Caco-2 (cell line): ENCODE data around the gene PSTPIP1. TPM values are rescaled to one million over a fixed set of nuclear protein-coding genes. Genes with fewer than 3 reads are reported as not detected.

Source experiments
- BruUV-seq: library from RNA; stranded (reverse); fragments of 400-500 nt; replicated peaks from 2 replicates; lab custom pipeline; 2021; lab: Mats Ljungman, UMichigan
- CTCF ChIA-PET: fragments of 300-600 bp; sonication (Branson Sonifier 250); formaldehyde crosslinking; loops from one replicate; lab custom pipeline; 2022; ENCODE audit warnings: antibody characterized with exemption; lab: Charles Lee
- POLR2A ChIA-PET: fragments of 300-600 bp; sonication (Branson Sonifier 250); formaldehyde crosslinking; loops from one replicate; lab custom pipeline; 2022; ENCODE audit warnings: antibody characterized with exemption; lab: Charles Lee
- DNase-seq, 2 experiments: peaks; one replicate each; pipeline versions ENCODE4 v3.0.0 to v3.0.0-alpha.2; 2020 to 2022
- H3K27me3 ChIP-seq: replicated peaks from 2 replicates; pipeline ENCODE4 v1.6.0; 2011; ENCODE audit warnings: low read length; ENCODE audit not compliant: control insufficient read depth, insufficient read depth
- H3K36me3 ChIP-seq: 2 replicates; pipeline ENCODE4 v1.5.1; 2011; ENCODE audit warnings: low read length; ENCODE audit not compliant: control insufficient read depth, insufficient read depth
- H3K4me1 ChIP-seq: fragments of 250-450 bp; sonication (Bioruptor Pico); 2 replicates; pipeline ENCODE4 v1.5.1; 2020; ENCODE audit warnings: mild to moderate bottlenecking
- H3K4me3 ChIP-seq: 2 replicates; pipeline ENCODE4 v1.5.1; 2011; ENCODE audit warnings: low read depth, mild to moderate bottlenecking, control low read depth, low read length
- H3K9me3 ChIP-seq: fragments of 250-450 bp; sonication (Bioruptor Pico); 2 replicates; pipeline ENCODE4 v1.5.1; 2020; ENCODE audit warnings: mild to moderate bottlenecking, moderate library complexity
- H3K27ac Mint-ChIP-seq: one replicate; pipeline ENCODE4 v1.8.0; 2022; ENCODE audit warnings: mixed read lengths; ENCODE audit not compliant: unreplicated experiment
- H3K27me3 Mint-ChIP-seq: one replicate; pipeline ENCODE4 v1.8.0; 2022; ENCODE audit warnings: mixed read lengths; ENCODE audit not compliant: insufficient read depth, unreplicated experiment
- H3K36me3 Mint-ChIP-seq: one replicate; pipeline ENCODE4 v1.8.0; 2022; ENCODE audit warnings: mild to moderate bottlenecking, mixed read lengths; ENCODE audit not compliant: insufficient read depth, unreplicated experiment
- H3K4me1 Mint-ChIP-seq: one replicate; pipeline ENCODE4 v1.8.0; 2022; ENCODE audit warnings: low read depth, mixed read lengths; ENCODE audit not compliant: unreplicated experiment
- H3K4me3 Mint-ChIP-seq: one replicate; pipeline ENCODE4 v1.8.0; 2022; ENCODE audit warnings: mild to moderate bottlenecking, moderate library complexity, mixed read lengths; ENCODE audit not compliant: unreplicated experiment
- H3K9me3 Mint-ChIP-seq: one replicate; pipeline ENCODE4 v1.8.0; 2022; ENCODE audit warnings: mixed read lengths; ENCODE audit not compliant: unreplicated experiment
- CTCF ChIP-seq, 2 experiments: fragments of 200-600 bp in 1 of 2; IDR thresholded peaks; 1 replicate in 1 of 2; 2 replicates in 1 of 2; pipeline versions ENCODE4 v1.5.1 to v1.8.0; 2011 to 2022; ENCODE audit warnings: antibody characterized with exemption in 1 of 2, control low read depth in 1 of 2, inconsistent platforms in 1 of 2, low read depth in 1 of 2, low read length in 1 of 2, mild to moderate bottlenecking in 1 of 2, moderate library complexity in 1 of 2; ENCODE audit not compliant: insufficient read depth in 1 of 2, severe bottlenecking in 1 of 2, unreplicated experiment in 1 of 2
- intact Hi-C: fragments of 100-400 bp; cut with micrococcal nuclease; formaldehyde crosslinking; loops from one replicate; pipeline ENCODE4 v1.10.0; 2022; ENCODE audit not compliant: unreplicated experiment
- total RNA-seq: library from RNA; stranded (reverse); gene quantifications from 2 replicates; pipeline ENCODE4 v1.2.3, GENCODE V29; 2022

PSTPIP1 gene
- total RNA-seq, 1 experiment from 2014 or later, result not detected

GRCh38 chr15:77069521-77070121 is 74.7 kb downstream of the PSTPIP1 start:
- peaks cover 48% of the 10 kb centered on the region for H3K4me1 Mint-ChIP-seq
- CTCF ChIA-PET, result interaction anchor here (0.6 kb wide), 1 partner anchor 139 kb away, joined by 3 read pairs; no protein-coding TSS in a partner anchor

GRCh38 chr15:77070180-77070494 is 75.2 kb downstream of the PSTPIP1 start:
- no peaks in the 10 kb centered on the region for H3K9me3 Mint-ChIP-seq
- peaks cover 36% of the 10 kb centered on the region for H3K4me1 ChIP-seq
- H3K27ac Mint-ChIP-seq, result peak overlapping the region; percentile 45
- CTCF ChIA-PET, result no interaction called here
- no peak for TF ChIP-seq CTCF (IDR thresholded peaks at IDR 0.05; ENCODE audit: insufficient read depth in 1 of 2, low read depth in 1 of 2, low read length in 1 of 2, severe bottlenecking in 1 of 2, unreplicated experiment in 1 of 2)
- no peaks in the 10 kb centered on the region for H3K27me3 Mint-ChIP-seq
- peak overlapping the region; percentile 82 for H3K4me3 Mint-ChIP-seq
- H3K27me3 ChIP-seq, result no peaks in the 10 kb centered on the region
- no peaks in the 10 kb centered on the region for H3K9me3 ChIP-seq
- no peak for DNase-seq
- peaks cover 17% of the 10 kb centered on the region for H3K36me3 Mint-ChIP-seq
- no peaks in the 10 kb centered on the region; the same call in 1 of the 2 replicates for H3K36me3 ChIP-seq
- H3K4me1 Mint-ChIP-seq, result peaks cover 42% of the 10 kb centered on the region
- BruUV-seq, result no TSS peak
- H3K4me3 ChIP-seq, result peak overlapping the region; percentile 64
- POLR2A ChIA-PET, result no interaction called here
- intact Hi-C loops, result no loop called here

More at GRCh38 chr15:77069521-77070121, 74.7 kb downstream of the PSTPIP1 start:
- Mint-ChIP-seq H3K27me3 (no peaks in the 10 kb centered on the region), H3K4me3 (peak overlapping the region; percentile 82), H3K36me3 (peaks cover 17% of the 10 kb centered on the region), H3K27ac (peak overlapping the region; percentile 45), H3K9me3 (no peaks in the 10 kb centered on the region)
- Histone ChIP-seq H3K27me3 (no peaks in the 10 kb centered on the region), H3K4me1 (peaks cover 40% of the 10 kb centered on the region), H3K4me3 (peak overlapping the region; percentile 64), H3K9me3 (no peaks in the 10 kb centered on the region), H3K36me3 (no peaks in the 10 kb centered on the region; the same call in 1 of the 2 replicates)
- no peak for TF ChIP-seq CTCF (IDR thresholded peaks at IDR 0.05; ENCODE audit: insufficient read depth in 1 of 2, low read depth in 1 of 2, low read length in 1 of 2, severe bottlenecking in 1 of 2, unreplicated experiment in 1 of 2)
- intact Hi-C loops, result no loop called here
- POLR2A ChIA-PET, result no interaction called here
- BruUV-seq, result TSS peak; percentile 29
- peak in 1 of 2 experiments; percentile 17 for DNase-seq

GRCh38 chr15:77070495-77071304 is 75.8 kb downstream of the PSTPIP1 start, which contains the start of gene TSPAN3:
TSS of gene TSPAN3 (minus strand) at chr15:77071109. CDS start at chr15:77070954, 155 bp downstream.
- H3K4me3 ChIP-seq, result peak within 1 kb of the TSS; percentile 64
- DNase-seq, result peak; percentile 91 to 95
- H3K9me3 ChIP-seq, result no peaks in the 10 kb centered on the region
- ChIA-PET CTCF (interaction anchor here (0.8 kb wide), 1 partner anchor 13 kb away, joined by 4 read pairs; no protein-coding TSS in a partner anchor), POLR2A (interaction anchor here (0.5 to 1.0 kb wide), 4 partner anchors 31 to 728 kb away, joined by 3 to 4 read pairs (median 3); no protein-coding TSS in a partner anchor)
- H3K4me1 ChIP-seq, result peaks cover 36% of the 10 kb centered on the region
- Mint-ChIP-seq H3K9me3 (no peaks in the 10 kb centered on the region), H3K27ac (peak within 1 kb of the TSS; percentile 45), H3K27me3 (no peaks in the 10 kb centered on the region), H3K4me1 (peaks cover 41% of the 10 kb centered on the region), H3K4me3 (peak within 1 kb of the TSS; percentile 82), H3K36me3 (peaks cover 17% of the 10 kb centered on the region)
- H3K36me3 ChIP-seq, result no peaks in the 10 kb centered on the region; the same call in 1 of the 2 replicates
- BruUV-seq, result no TSS peak
- H3K27me3 ChIP-seq, result no peaks in the 10 kb centered on the region
- TF ChIP-seq CTCF (IDR thresholded peaks at IDR 0.05; ENCODE audit: insufficient read depth in 1 of 2, low read depth in 1 of 2, low read length in 1 of 2, severe bottlenecking in 1 of 2, unreplicated experiment in 1 of 2), result no peak
- intact Hi-C loops, result no loop called here
